GM23338 (cell line): ENCODE data around the gene ZBTB20. TPM values are rescaled to one million over a fixed set of nuclear protein-coding genes. Genes with fewer than 3 reads are reported as not detected.

Experiments used
- ATAC-seq: fragments of 200-7000 bp; cut with Tn5 transposase; 3 replicates; pipeline ENCODE4 v1.9.1; 2020
- DNase-seq: peaks from one replicate; pipeline ENCODE4 v3.0.0-alpha.2; 2015; ENCODE audit warnings: low spot score
- H2AFZ ChIP-seq: fragments of 200-600 bp; sonication (generic); 2 replicates; pipeline ENCODE4 v1.8.0; 2016; ENCODE audit warnings: antibody characterized with exemption, mild to moderate bottlenecking, moderate library complexity
- H3F3A ChIP-seq: fragments of 200-600 bp; sonication (generic); replicated peaks from 2 replicates; pipeline ENCODE4 v1.8.0; 2017; ENCODE audit warnings: antibody characterized with exemption, mixed run types, low read depth
- H3K27ac ChIP-seq: fragments of 200-600 bp; sonication (generic); 2 replicates; pipeline ENCODE4 v1.6.1; 2016; ENCODE audit warnings: low read depth
- H3K27me3 ChIP-seq: fragments of 200-600 bp; sonication (generic); 2 replicates; pipeline ENCODE4 v1.8.0; 2016; ENCODE audit warnings: mild to moderate bottlenecking, mixed run types, moderate library complexity; ENCODE audit not compliant: insufficient read depth
- H3K36me3 ChIP-seq: fragments of 200-600 bp; sonication (generic); 2 replicates; pipeline ENCODE4 v1.8.0; 2016; ENCODE audit warnings: mild to moderate bottlenecking; ENCODE audit not compliant: insufficient read depth
- H3K4me1 ChIP-seq: fragments of 200-600 bp; sonication (generic); 2 replicates; pipeline ENCODE4 v1.8.0; 2016; ENCODE audit warnings: mild to moderate bottlenecking, moderate library complexity; ENCODE audit not compliant: insufficient read depth
- H3K4me2 ChIP-seq: fragments of 200-600 bp; sonication (generic); 2 replicates; pipeline ENCODE4 v1.7.1; 2017; ENCODE audit warnings: mixed run types
- H3K4me3 ChIP-seq: fragments of 200-600 bp; sonication (generic); 2 replicates; pipeline ENCODE4 v1.6.1; 2016; ENCODE audit warnings: mixed run types
- H3K79me2 ChIP-seq: fragments of 200-600 bp; sonication (generic); replicated peaks from 2 replicates; pipeline ENCODE4 v1.8.0; 2017; ENCODE audit warnings: mild to moderate bottlenecking; ENCODE audit not compliant: insufficient read depth
- H3K9me2 ChIP-seq: fragments of 200-600 bp; sonication (generic); 2 replicates; pipeline ENCODE4 v1.8.0; 2017; ENCODE audit not compliant: insufficient read depth
- H4K20me1 ChIP-seq: fragments of 200-600 bp; sonication (generic); replicated peaks from 2 replicates; pipeline ENCODE4 v1.8.0; 2017; ENCODE audit warnings: mild to moderate bottlenecking; ENCODE audit not compliant: insufficient read depth
- H3K27ac Mint-ChIP-seq: 2 replicates; pipeline ENCODE4 v1.8.0; 2020; ENCODE audit warnings: inconsistent platforms, mild to moderate bottlenecking, moderate library complexity, mixed read lengths
- H3K27me3 Mint-ChIP-seq: 3 replicates; pipeline ENCODE4 v1.8.0; 2022; ENCODE audit warnings: low read depth, mild to moderate bottlenecking, moderate library complexity, mixed read lengths, inconsistent platforms; ENCODE audit not compliant: insufficient read depth, poor library complexity
- H3K36me3 Mint-ChIP-seq: 3 replicates; pipeline ENCODE4 v1.8.0; 2021; ENCODE audit warnings: low read depth, mild to moderate bottlenecking, inconsistent platforms, moderate library complexity, mixed read lengths
- H3K4me1 Mint-ChIP-seq: 3 replicates; pipeline ENCODE4 v1.8.0; 2020; ENCODE audit warnings: mild to moderate bottlenecking, inconsistent platforms, mixed read lengths
- H3K4me3 Mint-ChIP-seq: 3 replicates; pipeline ENCODE4 v1.8.0; 2021; ENCODE audit warnings: moderate library complexity, mild to moderate bottlenecking, inconsistent platforms, mixed read lengths
- H3K9me3 Mint-ChIP-seq: 3 replicates; pipeline ENCODE4 v1.8.0; 2020; ENCODE audit warnings: moderate library complexity, mild to moderate bottlenecking, inconsistent platforms, mixed read lengths
- CREB1 ChIP-seq: fragments of 250-450 bp; sonication (Bioruptor Pico); IDR thresholded peaks from 2 replicates; pipeline ENCODE4 v1.5.0; 2020; ENCODE audit warnings: low read depth, mild to moderate bottlenecking, moderate library complexity
- EZH2 ChIP-seq: fragments of 200-600 bp; sonication (generic); IDR thresholded peaks from one replicate; pipeline ENCODE4 v1.8.0; 2017; ENCODE audit warnings: antibody characterized with exemption, mild to moderate bottlenecking, low read depth; ENCODE audit not compliant: unreplicated experiment
- EZH2phosphoT487 ChIP-seq: fragments of 200-600 bp; sonication (generic); IDR thresholded peaks from one replicate; pipeline ENCODE4 v1.8.1; 2018; ENCODE audit warnings: antibody characterized with exemption; ENCODE audit not compliant: unreplicated experiment
- JUNB ChIP-seq: IDR thresholded peaks from one replicate; pipeline ENCODE4 v1.6.1; 2016; ENCODE audit warnings: antibody characterized with exemption; ENCODE audit not compliant: unreplicated experiment
- NANOG ChIP-seq: IDR thresholded peaks from 2 replicates; pipeline ENCODE4 v1.6.1; 2016; ENCODE audit warnings: antibody characterized with exemption, borderline replicate concordance
- POLR2AphosphoS5 ChIP-seq: IDR thresholded peaks from 2 replicates; pipeline ENCODE4 v1.6.1; 2016; ENCODE audit warnings: antibody characterized with exemption, low read depth
- REST ChIP-seq: IDR thresholded peaks from one replicate; pipeline ENCODE4 v1.6.1; 2018; ENCODE audit warnings: antibody characterized with exemption; ENCODE audit not compliant: unreplicated experiment
- STAT1 ChIP-seq: IDR thresholded peaks from one replicate; pipeline ENCODE4 v1.6.1; 2016; ENCODE audit warnings: antibody characterized with exemption; ENCODE audit not compliant: unreplicated experiment
- ZNF114 ChIP-seq: fragments of 250-450 bp; sonication (Bioruptor Pico); IDR thresholded peaks from 2 replicates; pipeline ENCODE4 v1.5.0; 2020; ENCODE audit warnings: mild to moderate bottlenecking, moderate library complexity
- ZNF331 ChIP-seq: fragments of 250-450 bp; sonication (Bioruptor Pico); IDR thresholded peaks from 2 replicates; pipeline ENCODE4 v1.5.0; 2020; ENCODE audit warnings: low read depth, mild to moderate bottlenecking, moderate library complexity
- ZNF462 ChIP-seq: fragments of 250-450 bp; sonication (Bioruptor Pico); IDR thresholded peaks from 2 replicates; pipeline ENCODE4 v1.5.0; 2020; ENCODE audit warnings: mild to moderate bottlenecking, moderate library complexity
- polyA plus RNA-seq: library from polyadenylated mRNA; unstranded; fragments of >200 nt; fragmentation: Nextera tagmentation; extraction: Ambion mirVana; gene quantifications from 2 replicates; pipeline ENCODE4 v1.2.1, GENCODE V29; 2016
- total RNA-seq: library from RNA; depleted of rRNA; stranded (reverse); fragments of >200 nt; shearing (Covaris generic); gene quantifications from 2 replicates; pipeline ENCODE4 v1.2.3, GENCODE V29; 2014
- TF ChIP-seq, protein P1 (sequence below), 2 experiments: fragments of 200-600 bp in 1 of 2; sonication (generic) in 1 of 2; conservative IDR thresholded peaks; 2 replicates each; pipeline versions ENCODE4 v1.5.1 to v1.6.1; 2016 to 2017; ENCODE audit warnings: antibody characterized with exemption in 2 of 2, low read depth in 2 of 2, mild to moderate bottlenecking in 2 of 2, moderate library complexity in 1 of 2

The ZBTB20 gene
- total and polyA plus RNA-seq, 2 experiments from 2014 or later: 2.0 to 3.3 TPM

GRCh38 chr3:114332342-114333179, 814.5 kb downstream of the ZBTB20 start (continued):
- TF ChIP-seq POLR2AphosphoS5 (no peak), JUNB (no peak), ZNF331 (CRISPR knock-in tag) (no peak), CREB1 (CRISPR knock-in tag) (no peak), EZH2phosphoT487 (no peak), EZH2 (no peak), NANOG (no peak)

DNA sequence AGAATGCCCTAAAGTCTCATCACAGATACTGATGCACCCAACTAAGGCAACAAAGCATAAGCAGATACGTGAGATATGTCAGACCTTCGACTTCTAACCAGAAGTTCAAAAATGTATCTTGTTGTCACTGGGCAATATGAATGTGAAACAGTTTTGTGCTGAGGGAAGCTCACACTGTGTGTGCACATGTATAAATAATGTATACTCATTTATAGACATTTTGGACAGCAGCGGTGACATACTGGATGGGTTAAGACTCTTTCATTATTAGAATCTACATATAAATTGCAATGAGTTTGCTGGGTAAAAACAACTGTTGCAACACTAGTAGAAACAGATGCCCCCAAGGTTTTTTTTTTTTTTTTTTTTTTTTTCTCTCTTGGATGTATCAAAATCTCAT, 815.4 kb downstream of the ZBTB20 start:
- Histone ChIP-seq H3K4me2 (no peak overlapping the region), H3K36me3 (no peaks in the 10 kb centered on the region), H3K4me3 (no peak overlapping the region), H2AFZ (no peak overlapping the region), H3K79me2 (no peaks in the 10 kb centered on the region), H3K4me1 (peaks cover 34% of the 10 kb centered on the region), H3K27me3 (no peaks in the 10 kb centered on the region), H3K9me2 (no peaks in the 10 kb centered on the region), H3F3A (peaks cover 5% of the 10 kb centered on the region), H3K27ac (no peak overlapping the region), H4K20me1 (no peaks in the 10 kb centered on the region)
- ATAC-seq: no peak
- DNase-seq: no peak
- peaks cover 42% of the 10 kb centered on the region for H3K4me1 Mint-ChIP-seq
- peaks cover 3% of the 10 kb centered on the region for H3K27me3 Mint-ChIP-seq
- no peak overlapping the region for H3K4me3 Mint-ChIP-seq
- H3K9me3 Mint-ChIP-seq: peaks cover 4% of the 10 kb centered on the region; the same call in 1 of the 3 replicates
- H3K27ac Mint-ChIP-seq: no peak overlapping the region
- H3K36me3 Mint-ChIP-seq: no peaks in the 10 kb centered on the region
- no peak for TF ChIP-seq EZH2
- TF ChIP-seq, protein P1, sequence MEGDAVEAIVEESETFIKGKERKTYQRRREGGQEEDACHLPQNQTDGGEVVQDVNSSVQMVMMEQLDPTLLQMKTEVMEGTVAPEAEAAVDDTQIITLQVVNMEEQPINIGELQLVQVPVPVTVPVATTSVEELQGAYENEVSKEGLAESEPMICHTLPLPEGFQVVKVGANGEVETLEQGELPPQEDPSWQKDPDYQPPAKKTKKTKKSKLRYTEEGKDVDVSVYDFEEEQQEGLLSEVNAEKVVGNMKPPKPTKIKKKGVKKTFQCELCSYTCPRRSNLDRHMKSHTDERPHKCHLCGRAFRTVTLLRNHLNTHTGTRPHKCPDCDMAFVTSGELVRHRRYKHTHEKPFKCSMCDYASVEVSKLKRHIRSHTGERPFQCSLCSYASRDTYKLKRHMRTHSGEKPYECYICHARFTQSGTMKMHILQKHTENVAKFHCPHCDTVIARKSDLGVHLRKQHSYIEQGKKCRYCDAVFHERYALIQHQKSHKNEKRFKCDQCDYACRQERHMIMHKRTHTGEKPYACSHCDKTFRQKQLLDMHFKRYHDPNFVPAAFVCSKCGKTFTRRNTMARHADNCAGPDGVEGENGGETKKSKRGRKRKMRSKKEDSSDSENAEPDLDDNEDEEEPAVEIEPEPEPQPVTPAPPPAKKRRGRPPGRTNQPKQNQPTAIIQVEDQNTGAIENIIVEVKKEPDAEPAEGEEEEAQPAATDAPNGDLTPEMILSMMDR (conservative IDR thresholded peaks at IDR 0.05; ENCODE audit: low read depth in 2 of 2): no peak
- TF ChIP-seq ZNF462 (CRISPR knock-in tag): no peak
- no peak for TF ChIP-seq ZNF114 (CRISPR knock-in tag)
- TF ChIP-seq POLR2AphosphoS5: no peak
- no peak for TF ChIP-seq JUNB
- TF ChIP-seq EZH2phosphoT487: no peak
- no peak for TF ChIP-seq CREB1 (CRISPR knock-in tag)
- TF ChIP-seq REST: no peak
- TF ChIP-seq ZNF331 (CRISPR knock-in tag): no peak
- no peak for TF ChIP-seq STAT1
- TF ChIP-seq NANOG: no peak
